HT-29 (cell line): ENCODE measurements around the gene CFAP251. TPM values are rescaled to one million over a fixed set of nuclear protein-coding genes. Genes with fewer than 3 reads are reported as not detected.

Experiments
- DNase-seq: peaks from one replicate; pipeline ENCODE4 v3.0.0-alpha.2; 2015; ENCODE audit warnings: low spot score
- small RNA-seq: library from RNA; depleted of rRNA; stranded (forward); fragments of <200 nt; gene quantifications from one replicate; pipeline ENCODE3, GENCODE V24; 2014
- total RNA-seq: library from RNA; depleted of rRNA; stranded (reverse); fragments of >200 nt; shearing (Covaris generic); gene quantifications from 2 replicates; pipeline ENCODE4 v1.2.3, GENCODE V29; 2014; rRNA removed

CFAP251 gene
- total RNA-seq, 1 experiment from 2014 or later, result 0.92 TPM

- DNase-seq, result no peak
Observed at GRCh38 chr12:122051231-122051876, 133.0 kb downstream of the CFAP251 start.

GRCh38 chr12:122052285-122052684, 133.9 kb downstream of the CFAP251 start:
- no peak for DNase-seq

Small RNAs within 50 kb of the gene (small RNA-seq; reads per million reads assigned to genes)
- gene AC069503.3 (not detected), gene RF00017 (not detected), gene RNU7-170P (not detected)

Other genes with a start within 250 kb of the CFAP251 start
- 0.05 and 0.13 TPM in 2 replicates for gene MORN3, start 248.9 kb upstream of the CFAP251 start, total RNA-seq
- 9.6 and 13.2 TPM in 2 replicates for gene TMEM120B, start 205.8 kb upstream of the CFAP251 start, total RNA-seq
- 35.1 and 37.2 TPM in 2 replicates for gene RHOF, start 124.9 kb upstream of the CFAP251 start, total RNA-seq
- 7.2 and 7.7 TPM in 2 replicates for gene SETD1B, start 114.6 kb upstream of the CFAP251 start, total RNA-seq
- gene HPD, start 59.7 kb upstream of the CFAP251 start, total RNA-seq, result not detected in 2 replicates
- gene PSMD9, start 29.8 kb upstream of the CFAP251 start, total RNA-seq, result 116 and 129 TPM in 2 replicates
- 8.3 and 11.0 TPM in 2 replicates for gene BCL7A, start 103.3 kb downstream of the CFAP251 start, total RNA-seq
- gene MLXIP, start 160.2 kb downstream of the CFAP251 start, total RNA-seq, result 22.8 and 31.3 TPM in 2 replicates